Loucy (cell line): ENCODE measurements around the gene COX6B2.

ENCODE experiments used
- CTCF ChIP-seq: fragments of 200-600 bp; sonication (generic); conservative IDR thresholded peaks from 2 replicates; pipeline ENCODE4 v1.5.1; 2014; ENCODE audit warnings: mild to moderate bottlenecking, antibody characterized with exemption, low read length
- EZH2phosphoT487 ChIP-seq: fragments of 200-600 bp; IDR thresholded peaks from 2 replicates; pipeline ENCODE4 v1.6.1; 2018; ENCODE audit warnings: antibody characterized with exemption, mild to moderate bottlenecking, moderate library complexity, borderline replicate concordance

GRCh38 chr19:55345101-55345817, 9.3 kb downstream of the COX6B2 start:
- TF ChIP-seq CTCF, result no peak
- no peak for TF ChIP-seq EZH2phosphoT487
